ENCODE measurements around the gene SLC32A1. TPM values are rescaled to one million over a fixed set of nuclear protein-coding genes. Genes with fewer than 3 reads are reported as not detected.

The SLC32A1 gene
- total and polyA plus RNA-seq, 2 of the 13 experiments (the other 11 are each of a cell fraction or from before 2014, with no cell fraction given): not detected

DNA sequence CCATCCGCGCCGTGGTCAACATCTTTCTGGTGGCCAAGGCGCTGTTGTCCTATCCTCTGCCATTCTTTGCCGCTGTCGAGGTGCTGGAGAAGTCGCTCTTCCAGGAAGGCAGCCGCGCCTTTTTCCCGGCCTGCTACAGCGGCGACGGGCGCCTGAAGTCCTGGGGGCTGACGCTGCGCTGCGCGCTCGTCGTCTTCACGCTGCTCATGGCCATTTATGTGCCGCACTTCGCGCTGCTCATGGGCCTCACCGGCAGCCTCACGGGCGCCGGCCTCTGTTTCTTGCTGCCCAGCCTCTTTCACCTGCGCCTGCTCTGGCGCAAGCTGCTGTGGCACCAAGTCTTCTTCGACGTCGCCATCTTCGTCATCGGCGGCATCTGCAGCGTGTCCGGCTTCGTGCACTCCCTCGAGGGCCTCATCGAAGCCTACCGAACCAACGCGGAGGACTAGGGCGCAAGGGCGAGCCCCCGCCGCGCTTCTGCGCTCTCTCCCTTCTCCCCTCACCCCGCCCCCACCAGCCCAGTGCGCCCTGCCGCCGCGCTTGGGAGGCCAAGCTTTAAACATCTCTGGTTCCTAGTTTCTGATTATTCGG lies 4.0 kb downstream of the SLC32A1 start:
- BruUV-seq (replicated peaks): no TSS peak
- ChIA-PET POLR2A (no interaction called here), CTCF (ENCODE audit: low intra/inter-chr PET ratio, low total read pairs) (no interaction called here)
- Histone ChIP-seq H3K4me2 (ENCODE audit: low read depth, low read length) (no peak overlapping the region), H3K4me1 (ENCODE audit: insufficient read depth, low read length) (peaks cover 15% of the 10 kb centered on the region), H2AFZ (ENCODE audit: low read length) (no peak overlapping the region), H3K27me3 (ENCODE audit: control insufficient read depth in 1 of 2, insufficient read depth in 2 of 2, low read length in 2 of 2) (peaks cover 41 to 89% of the 10 kb centered on the region in 2 experiments), H4K20me1 (ENCODE audit: insufficient read depth, low read length) (peaks cover 5% of the 10 kb centered on the region; the same call in 1 of the 2 replicates), H3K4me3 (replicated peaks in 1 of 3; ENCODE audit: insufficient read depth in 1 of 3, low read depth in 2 of 3, low read length in 3 of 3) (no peak overlapping the region), H3K9ac (ENCODE audit: insufficient read depth, low read depth, low read length) (no peak overlapping the region), H3K36me3 (replicated peaks in 1 of 2; ENCODE audit: control insufficient read depth in 1 of 2, insufficient read depth in 2 of 2, low read length in 2 of 2) (no peaks in the 10 kb centered on the region), H3K27ac (ENCODE audit: extremely low read length, insufficient read depth, low read length) (no peak overlapping the region), H3K9me3 (ENCODE audit: low read length) (no peaks in the 10 kb centered on the region), H3K79me2 (ENCODE audit: insufficient read depth, low read length) (no peaks in the 10 kb centered on the region)
- TF ChIP-seq, protein P1, sequence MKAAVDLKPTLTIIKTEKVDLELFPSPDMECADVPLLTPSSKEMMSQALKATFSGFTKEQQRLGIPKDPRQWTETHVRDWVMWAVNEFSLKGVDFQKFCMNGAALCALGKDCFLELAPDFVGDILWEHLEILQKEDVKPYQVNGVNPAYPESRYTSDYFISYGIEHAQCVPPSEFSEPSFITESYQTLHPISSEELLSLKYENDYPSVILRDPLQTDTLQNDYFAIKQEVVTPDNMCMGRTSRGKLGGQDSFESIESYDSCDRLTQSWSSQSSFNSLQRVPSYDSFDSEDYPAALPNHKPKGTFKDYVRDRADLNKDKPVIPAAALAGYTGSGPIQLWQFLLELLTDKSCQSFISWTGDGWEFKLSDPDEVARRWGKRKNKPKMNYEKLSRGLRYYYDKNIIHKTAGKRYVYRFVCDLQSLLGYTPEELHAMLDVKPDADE (CRISPR knock-in tag; IDR thresholded peaks at IDR 0.05): no peak
- 0 out of 2 replicates have a peak, but pooled peaks have one; percentile 17 for TF ChIP-seq PCBP1 (IDR thresholded peaks at IDR 0.05; ENCODE audit: borderline replicate concordance, low read depth, low read length)
- ATAC-seq (no peak), DNase-seq (ENCODE audit: low spot score) (no peak), FAIRE-seq (no peak)
- in situ Hi-C loops (cut with HindIII; ENCODE audit: extremely low pct_ligation_motif_present, low pct_unique_long_range_greater_than_20kb): loop anchor here (25.0 kb wide), 1 partner anchor 291 kb away; the partner anchor contains the start of gene SNHG17
- intact Hi-C loops (cut with micrococcal nuclease; ENCODE audit: unreplicated experiment): loop anchor here (5.0 kb wide), 1 partner anchor 164 kb away; no protein-coding TSS in a partner anchor
- 51% methylated on average over 54 of the region's 56 CpGs for WGBS (ENCODE audit: low lambda C conversion rate)

DNA sequence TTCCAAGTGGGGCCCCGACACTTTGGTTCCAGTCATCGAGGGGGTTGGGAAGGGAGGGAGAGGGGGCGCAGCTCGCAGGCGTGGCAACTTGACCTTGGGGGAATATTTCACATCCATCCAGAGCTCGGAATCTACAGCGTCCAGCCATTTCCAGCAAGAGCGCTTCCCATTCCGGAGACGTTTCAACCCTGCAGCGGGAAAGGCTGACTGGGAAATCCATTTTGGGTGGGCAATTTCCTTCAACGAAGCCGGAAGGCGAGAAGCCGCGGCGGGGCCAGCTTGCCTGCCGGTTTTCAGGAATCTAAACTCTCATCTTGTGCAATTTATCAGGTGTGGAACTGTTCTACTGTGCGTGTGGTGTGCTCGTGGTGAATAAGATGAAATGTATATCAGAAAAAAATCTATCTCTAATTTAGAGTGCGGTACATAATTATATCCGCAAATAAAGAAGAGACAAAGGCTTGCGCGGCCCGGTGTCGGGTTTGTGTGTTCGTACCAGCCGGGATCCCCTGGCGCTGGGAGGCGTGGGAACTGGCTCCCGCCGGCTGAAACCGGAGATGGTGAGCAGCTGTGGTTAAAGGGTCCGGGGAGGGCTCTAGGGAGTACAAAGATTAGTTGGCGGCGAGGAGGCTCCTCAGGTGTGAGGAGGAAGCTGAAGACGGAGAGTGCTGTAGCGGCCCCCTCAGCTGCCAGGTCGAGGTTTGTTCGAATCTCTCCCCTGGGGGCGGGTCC lies 4.8 kb downstream of the SLC32A1 start:
- ChIA-PET POLR2A (no interaction called here), CTCF (ENCODE audit: low intra/inter-chr PET ratio, low total read pairs) (no interaction called here)
- H3K27me3 ChIP-seq (ENCODE audit: control insufficient read depth in 1 of 2, insufficient read depth in 2 of 2, low read length in 2 of 2): peaks cover 41 to 89% of the 10 kb centered on the region in 2 experiments
- intact Hi-C loops (cut with micrococcal nuclease; ENCODE audit: unreplicated experiment) (loop anchor here (5.0 kb wide), 1 partner anchor 163 kb away; no protein-coding TSS in a partner anchor), in situ Hi-C loops (cut with HindIII; ENCODE audit: extremely low pct_ligation_motif_present, low pct_unique_long_range_greater_than_20kb) (loop anchor here (25.0 kb wide), 1 partner anchor 292 kb away; the partner anchor contains the start of gene SNHG17)
- no peak for ATAC-seq
- no peak overlapping the region for H2AFZ ChIP-seq (ENCODE audit: low read length)
- H4K20me1 ChIP-seq (ENCODE audit: insufficient read depth, low read length): peaks cover 5% of the 10 kb centered on the region; the same call in 1 of the 2 replicates
- BruUV-seq (replicated peaks): no TSS peak
- H3K4me2 ChIP-seq (ENCODE audit: low read depth, low read length): no peak overlapping the region
- FAIRE-seq: no peak
- no peaks in the 10 kb centered on the region for H3K36me3 ChIP-seq (replicated peaks in 1 of 2; ENCODE audit: control insufficient read depth in 1 of 2, insufficient read depth in 2 of 2, low read length in 2 of 2)
- no peak for DNase-seq (ENCODE audit: low spot score)
- H3K79me2 ChIP-seq (ENCODE audit: insufficient read depth, low read length): no peaks in the 10 kb centered on the region
- no peak overlapping the region for H3K27ac ChIP-seq (ENCODE audit: extremely low read length, insufficient read depth, low read length)
- no peak overlapping the region for H3K4me3 ChIP-seq (replicated peaks in 1 of 3; ENCODE audit: insufficient read depth in 1 of 3, low read depth in 2 of 3, low read length in 3 of 3)
- H3K9ac ChIP-seq (ENCODE audit: insufficient read depth, low read depth, low read length): no peak overlapping the region
- no peaks in the 10 kb centered on the region for H3K9me3 ChIP-seq (ENCODE audit: low read length)
- 21% methylated on average over 41 of the region's 41 CpGs for WGBS (ENCODE audit: low lambda C conversion rate)
- peaks cover 15% of the 10 kb centered on the region for H3K4me1 ChIP-seq (ENCODE audit: insufficient read depth, low read length)
- TF ChIP-seq CEBPB (IDR thresholded peaks at IDR 0.05; ENCODE audit: borderline replicate concordance, low read depth, low read length): no peak
- TF ChIP-seq FOXK1 (CRISPR knock-in tag; IDR thresholded peaks at IDR 0.05; ENCODE audit: borderline replicate concordance, low read depth): no peak
- no peak for TF ChIP-seq RORA (CRISPR knock-in tag; IDR thresholded peaks at IDR 0.05)
- no peak for TF ChIP-seq KAT7 (CRISPR knock-in tag; IDR thresholded peaks at IDR 0.05; ENCODE audit: borderline replicate concordance)
- no peak for TF ChIP-seq ZNF792 (CRISPR knock-in tag; IDR thresholded peaks at IDR 0.05)
- peak; percentile 58; the same call in 1 of the 2 replicates for TF ChIP-seq CBX2 (IDR thresholded peaks at IDR 0.05; ENCODE audit: low read depth, low read length)
- TF ChIP-seq CBX2 (CRISPR knock-in tag; IDR thresholded peaks at IDR 0.05; ENCODE audit: low read depth): no peak
- no peak for TF ChIP-seq ZNF580 (CRISPR knock-in tag; IDR thresholded peaks at IDR 0.05; ENCODE audit: borderline replicate concordance, low read depth)
- no peak for TF ChIP-seq ZNF441 (CRISPR knock-in tag; IDR thresholded peaks at IDR 0.05; ENCODE audit: borderline replicate concordance)
- TF ChIP-seq TGIF2 (CRISPR knock-in tag; IDR thresholded peaks at IDR 0.05): no peak
- no peak for TF ChIP-seq SATB2 (CRISPR knock-in tag; IDR thresholded peaks at IDR 0.05)
- no peak for TF ChIP-seq NCOR1 (IDR thresholded peaks at IDR 0.05; ENCODE audit: borderline replicate concordance, low read length)
- peak; percentile 98; the same call in 1 of the 2 replicates for TF ChIP-seq EZH2 (conservative IDR thresholded peaks at IDR 0.05; ENCODE audit: low read depth, low read length)
- TF ChIP-seq NCOA2 (CRISPR knock-in tag; IDR thresholded peaks at IDR 0.05): no peak
- no peak for TF ChIP-seq PHF20 (CRISPR knock-in tag; IDR thresholded peaks at IDR 0.05)
- TF ChIP-seq ZNF703 (CRISPR knock-in tag; IDR thresholded peaks at IDR 0.05; ENCODE audit: borderline replicate concordance): no peak
